Esophagus squamous epithelium (tissue), 5 donors: Measurements from ENCODE around the gene SPDYA. TPM values are rescaled to one million over a fixed set of nuclear protein-coding genes. Genes with fewer than 3 reads are reported as not detected.

Experiments
- DNase-seq: peaks from one replicate; lab custom pipeline; 2025; lab: John Stamatoyannopoulos, UW
- H3K27ac ChIP-seq, 4 donors: fragments of 200-600 bp; sonication (generic); one replicate each; pipeline ENCODE4 v1.5.1; 2016 to 2019; ENCODE audit warnings: mild to moderate bottlenecking in 1 of 4
- H3K27me3 ChIP-seq, 4 donors: fragments of 200-600 bp; sonication (generic); 1 replicate in 3 of 4; 2 replicates in 1 of 4; pipeline versions ENCODE4 v1.5.1 to v1.6.0; 2017 to 2021; ENCODE audit warnings: antibody characterized with exemption in 1 of 4
- H3K36me3 ChIP-seq, 3 donors: fragments of 200-600 bp; sonication (generic); one replicate each; pipeline ENCODE4 v1.5.1; 2016 to 2019
- H3K4me1 ChIP-seq, 3 donors: fragments of 200-600 bp; sonication (generic); one replicate each; pipeline ENCODE4 v1.5.1; 2017 to 2019
- H3K4me3 ChIP-seq, 4 donors: fragments of 200-600 bp; sonication (generic); 1 replicate in 3 of 4; 2 replicates in 1 of 4; pipeline ENCODE4 v1.5.1; 2016 to 2019; ENCODE audit warnings: mild to moderate bottlenecking in 2 of 4, moderate library complexity in 1 of 4
- H3K9me3 ChIP-seq, 3 donors: fragments of 200-600 bp; sonication (generic); one replicate each; pipeline ENCODE4 v1.5.1; 2016 to 2019
- POLR2A ChIP-seq, 4 donors: fragments of 450-650 bp; IDR thresholded peaks; one replicate each; pipeline ENCODE4 v1.6.1; 2017; ENCODE audit warnings: antibody characterized with exemption in 4 of 4, mild to moderate bottlenecking in 4 of 4, moderate library complexity in 3 of 4
- WGBS, 2 donors: methylation state at CpG; one replicate each; pipeline ENCODE4 v1.1.5; 2018; 5-methylcytosine and 5-hydroxymethylcytosine counted together
- intact Hi-C: fragments of 100-400 bp; cut with DNase I; formaldehyde crosslinking; loops from one replicate; pipeline ENCODE4 v1.15.0; 2022
- total RNA-seq, 4 donors: library from RNA; depleted of rRNA; stranded (reverse); fragments of >200 nt; gene quantifications; one replicate each; pipeline ENCODE4 v1.1.0, GENCODE V29; 2016
- TF ChIP-seq, protein P1 (sequence below), 6 experiments: fragments of 450-650 bp in 4 of 6; fragments of 200-600 bp in 2 of 6; sonication (generic) in 2 of 6; IDR thresholded peaks; one replicate each; pipeline ENCODE4 v1.5.1; 2016 to 2019; ENCODE audit warnings: antibody characterized with exemption in 6 of 6, mild to moderate bottlenecking in 4 of 6, moderate library complexity in 4 of 6
- donor health status: DM: yes; HTN: yes; CAD: no.

SPDYA gene
- total RNA-seq, 4 donors from 2014 or later: 0.97 to 1.7 (median 1.4) TPM; not detected in 1

DNA sequence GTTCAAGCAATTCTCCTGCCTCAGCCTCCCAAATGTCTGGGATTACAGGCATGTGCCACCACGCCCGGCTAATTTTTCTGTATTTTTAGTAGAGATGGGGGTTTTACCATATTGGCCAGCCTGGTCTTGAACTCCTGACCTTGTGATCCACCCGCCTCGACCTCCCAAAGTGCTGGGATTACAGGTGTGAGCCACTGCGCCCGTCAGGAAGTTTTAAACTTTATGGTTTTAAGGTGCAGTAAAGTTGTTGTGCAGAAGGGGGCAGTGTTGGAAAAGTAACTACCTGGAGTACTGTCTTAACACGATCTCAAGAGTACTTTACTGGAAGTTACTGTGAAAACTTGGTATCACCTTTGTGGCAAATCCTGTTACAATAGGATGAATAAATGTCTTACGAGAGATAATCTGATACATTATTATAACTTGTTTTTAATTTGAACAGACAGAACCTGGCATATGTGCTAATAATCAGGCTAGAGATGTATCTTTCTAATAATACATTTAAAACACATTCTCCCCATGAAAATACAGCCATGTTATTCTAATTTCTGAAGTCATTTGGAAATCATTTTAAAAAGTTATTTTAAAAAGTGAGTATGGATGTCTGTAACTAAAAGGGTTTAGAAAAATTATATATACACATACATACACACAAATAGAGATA is 10.8 kb downstream of the SPDYA start:
- no peak for DNase-seq
- no peak overlapping the region for H3K4me3 ChIP-seq
- no peaks in the 10 kb centered on the region for H3K4me1 ChIP-seq
- intact Hi-C loops: no loop called here
- TF ChIP-seq, protein P1, sequence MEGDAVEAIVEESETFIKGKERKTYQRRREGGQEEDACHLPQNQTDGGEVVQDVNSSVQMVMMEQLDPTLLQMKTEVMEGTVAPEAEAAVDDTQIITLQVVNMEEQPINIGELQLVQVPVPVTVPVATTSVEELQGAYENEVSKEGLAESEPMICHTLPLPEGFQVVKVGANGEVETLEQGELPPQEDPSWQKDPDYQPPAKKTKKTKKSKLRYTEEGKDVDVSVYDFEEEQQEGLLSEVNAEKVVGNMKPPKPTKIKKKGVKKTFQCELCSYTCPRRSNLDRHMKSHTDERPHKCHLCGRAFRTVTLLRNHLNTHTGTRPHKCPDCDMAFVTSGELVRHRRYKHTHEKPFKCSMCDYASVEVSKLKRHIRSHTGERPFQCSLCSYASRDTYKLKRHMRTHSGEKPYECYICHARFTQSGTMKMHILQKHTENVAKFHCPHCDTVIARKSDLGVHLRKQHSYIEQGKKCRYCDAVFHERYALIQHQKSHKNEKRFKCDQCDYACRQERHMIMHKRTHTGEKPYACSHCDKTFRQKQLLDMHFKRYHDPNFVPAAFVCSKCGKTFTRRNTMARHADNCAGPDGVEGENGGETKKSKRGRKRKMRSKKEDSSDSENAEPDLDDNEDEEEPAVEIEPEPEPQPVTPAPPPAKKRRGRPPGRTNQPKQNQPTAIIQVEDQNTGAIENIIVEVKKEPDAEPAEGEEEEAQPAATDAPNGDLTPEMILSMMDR (IDR thresholded peaks at IDR 0.05): peak; percentile 59 to 78 (median 65)
- no peak for TF ChIP-seq POLR2A (IDR thresholded peaks at IDR 0.05)
- H3K36me3 ChIP-seq: no peaks in the 10 kb centered on the region
- no peaks in the 10 kb centered on the region for H3K9me3 ChIP-seq
- H3K27me3 ChIP-seq: no peaks in the 10 kb centered on the region
- H3K27ac ChIP-seq: no peak overlapping the region
- 1 to 2% methylated on average over 4 to 8 of the region's 8 CpGs for WGBS, 2 donors

DNA sequence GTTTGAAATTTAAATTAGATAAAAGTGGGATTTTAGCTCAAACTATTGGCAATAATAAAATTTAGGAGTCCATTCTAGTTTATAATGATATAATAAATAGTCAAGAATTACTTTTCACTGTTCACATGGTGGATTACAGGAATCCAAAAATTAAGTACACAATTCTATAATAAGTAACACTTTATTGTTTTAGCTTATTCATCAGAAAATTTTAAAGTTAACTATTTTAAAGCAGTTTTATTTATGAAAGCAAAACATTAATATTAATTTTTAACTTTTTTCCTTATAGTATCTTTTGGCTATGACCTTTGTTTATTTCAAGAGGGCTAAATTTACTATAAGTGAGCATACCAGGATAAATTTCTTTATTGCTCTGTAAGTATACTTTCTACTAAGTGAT is 11.4 kb downstream of the SPDYA start:
- Histone ChIP-seq H3K4me3 (no peak overlapping the region), H3K27ac (no peak overlapping the region), H3K9me3 (no peaks in the 10 kb centered on the region), H3K36me3 (no peaks in the 10 kb centered on the region), H3K27me3 (no peaks in the 10 kb centered on the region), H3K4me1 (no peaks in the 10 kb centered on the region)
- intact Hi-C loops: no loop called here
- DNase-seq: no peak
- TF ChIP-seq, protein P1 (IDR thresholded peaks at IDR 0.05): no peak
- no peak for TF ChIP-seq POLR2A (IDR thresholded peaks at IDR 0.05)

DNA sequence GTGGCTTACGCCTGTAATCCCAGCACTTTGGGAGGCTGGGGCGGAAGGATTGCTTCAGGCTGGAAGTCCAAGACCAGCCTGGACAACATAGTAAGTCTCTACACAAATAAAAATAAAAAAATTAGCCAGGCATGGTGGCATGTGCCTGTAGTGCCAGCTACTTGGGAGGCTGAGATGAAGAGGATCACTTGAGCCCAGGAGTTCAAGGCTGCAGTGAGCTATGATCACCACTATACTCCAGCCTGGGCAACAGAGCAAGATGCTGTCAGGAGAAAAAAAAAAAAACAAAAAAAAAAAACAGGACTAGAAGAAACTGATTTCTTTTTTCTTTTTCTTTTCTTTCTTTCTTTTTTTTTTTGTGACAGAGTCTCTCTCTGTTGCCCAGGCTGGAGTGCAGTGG is 13.6 kb downstream of the SPDYA start:
- WGBS, 2 donors: 94 to 95% methylated on average over 2 of the region's 2 CpGs
- Histone ChIP-seq H3K4me3 (no peak overlapping the region), H3K27ac (no peak overlapping the region), H3K9me3 (no peaks in the 10 kb centered on the region), H3K27me3 (no peaks in the 10 kb centered on the region), H3K4me1 (no peaks in the 10 kb centered on the region), H3K36me3 (no peaks in the 10 kb centered on the region)
- DNase-seq: no peak
- TF ChIP-seq, protein P1 (IDR thresholded peaks at IDR 0.05): no peak
- TF ChIP-seq POLR2A (IDR thresholded peaks at IDR 0.05): no peak
- intact Hi-C loops: no loop called here

DNA sequence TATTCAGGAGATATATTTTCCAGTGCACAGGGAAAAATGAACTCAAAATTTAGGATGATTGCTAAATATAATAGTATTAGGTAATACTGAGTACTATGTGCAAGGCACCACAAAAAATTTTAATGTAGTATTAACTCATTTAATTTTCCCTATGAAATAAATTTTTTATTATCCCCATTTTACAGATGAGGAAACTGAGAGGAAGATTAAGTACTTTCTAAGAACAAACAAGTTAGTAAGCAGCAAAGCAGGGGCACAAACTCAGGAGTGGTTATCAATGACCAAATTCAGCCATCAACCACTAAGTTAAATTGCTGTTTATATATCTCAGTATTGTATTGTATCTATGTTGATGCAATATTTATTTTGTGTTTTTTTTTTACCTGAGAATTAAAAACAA is 14.2 kb downstream of the SPDYA start:
- DNase-seq: no peak
- intact Hi-C loops: no loop called here
- no peaks in the 10 kb centered on the region for H3K36me3 ChIP-seq
- no peak overlapping the region for H3K4me3 ChIP-seq
- no peaks in the 10 kb centered on the region for H3K27me3 ChIP-seq
- no peaks in the 10 kb centered on the region for H3K9me3 ChIP-seq
- TF ChIP-seq POLR2A (IDR thresholded peaks at IDR 0.05): no peak
- TF ChIP-seq, protein P1 (IDR thresholded peaks at IDR 0.05): no peak
- no peaks in the 10 kb centered on the region for H3K4me1 ChIP-seq
- H3K27ac ChIP-seq: no peak overlapping the region

DNA sequence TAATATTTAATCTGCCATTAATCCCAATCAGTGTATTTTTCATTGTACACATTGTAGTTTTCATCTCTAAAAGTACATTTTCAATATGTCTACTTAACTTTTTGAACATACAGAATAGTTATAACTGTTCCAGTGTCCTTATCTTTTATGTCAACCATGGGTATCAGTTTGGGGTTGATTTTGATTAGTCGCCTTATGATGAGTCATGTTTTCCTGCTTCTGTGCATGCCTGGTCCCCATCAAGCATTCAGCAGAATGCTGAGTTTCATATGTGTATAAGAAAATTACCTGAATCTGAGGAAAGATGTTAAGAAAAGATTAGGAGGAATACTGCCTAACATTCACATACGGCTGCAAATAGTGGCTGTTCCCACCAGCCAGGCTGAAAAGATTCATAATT is 17.7 kb downstream of the SPDYA start:
- Histone ChIP-seq H3K9me3 (no peaks in the 10 kb centered on the region), H3K27me3 (no peaks in the 10 kb centered on the region), H3K4me1 (no peaks in the 10 kb centered on the region), H3K4me3 (no peak overlapping the region), H3K36me3 (no peaks in the 10 kb centered on the region), H3K27ac (no peak overlapping the region)
- intact Hi-C loops: no loop called here
- DNase-seq: no peak
- TF ChIP-seq POLR2A (IDR thresholded peaks at IDR 0.05): no peak
- TF ChIP-seq, protein P1 (IDR thresholded peaks at IDR 0.05): no peak
- 80% methylated on average over 2 of the region's 2 CpGs for WGBS, 2 donors
